ENCODE measurements around the gene HHIPL1. TPM values are rescaled to one million over a fixed set of nuclear protein-coding genes. Genes with fewer than 3 reads are reported as not detected.

Gene HHIPL1
- polyA plus RNA-seq, 6 donors from 2014 or later = 0.13 TPM; not detected in 5

GRCh38 chr14:99603471-99604277, 41.3 kb upstream of the HHIPL1 start, which contains the start of gene CCDC85C:
CCDC85C (minus strand) TSS chr14:99604207; CDS start chr14:99603959, 248 bp downstream.
- peak; percentile 38 for DNase-seq
- Mint-ChIP-seq H3K4me3 (peak within 1 kb of the TSS; percentile 81 to 94 (median 92)), H3K36me3 (no peaks in the 10 kb centered on the region), H3K27me3 (peaks cover 0 to 40% (median 4%) of the 10 kb centered on the region in 3 donors), H3K27ac (peak within 1 kb of the TSS in 3 of 6 donors; percentile 11 to 47 (median 15)), H3K4me1 (peaks cover 8 to 11% (median 8%) of the 10 kb centered on the region in 3 donors), H3K9me3 (no peaks in the 10 kb centered on the region)
- ATAC-seq (ENCODE audit: low read depth in 2 of 2) = peak; percentile 3 to 6

GRCh38 chr14:99604278-99604765, 40.6 kb upstream of the HHIPL1 start:
- H3K4me1 Mint-ChIP-seq = peaks cover 8 to 11% (median 8%) of the 10 kb centered on the region in 3 donors
- H3K9me3 Mint-ChIP-seq = no peaks in the 10 kb centered on the region

GRCh38 chr14:99604766-99605298, 40.1 kb upstream of the HHIPL1 start:
- Mint-ChIP-seq H3K9me3 (no peaks in the 10 kb centered on the region), H3K4me1 (peaks cover 8 to 11% (median 8%) of the 10 kb centered on the region in 3 donors), H3K36me3 (no peaks in the 10 kb centered on the region), H3K4me3 (peak overlapping the region; percentile 81 to 94 (median 92)), H3K27me3 (peaks cover 0 to 38% (median 4%) of the 10 kb centered on the region in 3 donors), H3K27ac (peak overlapping the region in 2 of 6 donors; percentile 11 to 15)
- DNase-seq (no peak), ATAC-seq (ENCODE audit: low read depth in 2 of 2) (peak; percentile 17 to 22)

More at GRCh38 chr14:99604278-99604765, 40.6 kb upstream of the HHIPL1 start:
- ATAC-seq (ENCODE audit: low read depth in 2 of 2) (peak; percentile 91), DNase-seq (peak; percentile 95)
- Mint-ChIP-seq H3K4me3 (peak overlapping the region; percentile 81 to 94 (median 92)), H3K27me3 (peaks cover 0 to 39% (median 4%) of the 10 kb centered on the region in 3 donors), H3K36me3 (no peaks in the 10 kb centered on the region), H3K27ac (peak overlapping the region in 3 of 6 donors; percentile 11 to 47 (median 15))

DNA sequence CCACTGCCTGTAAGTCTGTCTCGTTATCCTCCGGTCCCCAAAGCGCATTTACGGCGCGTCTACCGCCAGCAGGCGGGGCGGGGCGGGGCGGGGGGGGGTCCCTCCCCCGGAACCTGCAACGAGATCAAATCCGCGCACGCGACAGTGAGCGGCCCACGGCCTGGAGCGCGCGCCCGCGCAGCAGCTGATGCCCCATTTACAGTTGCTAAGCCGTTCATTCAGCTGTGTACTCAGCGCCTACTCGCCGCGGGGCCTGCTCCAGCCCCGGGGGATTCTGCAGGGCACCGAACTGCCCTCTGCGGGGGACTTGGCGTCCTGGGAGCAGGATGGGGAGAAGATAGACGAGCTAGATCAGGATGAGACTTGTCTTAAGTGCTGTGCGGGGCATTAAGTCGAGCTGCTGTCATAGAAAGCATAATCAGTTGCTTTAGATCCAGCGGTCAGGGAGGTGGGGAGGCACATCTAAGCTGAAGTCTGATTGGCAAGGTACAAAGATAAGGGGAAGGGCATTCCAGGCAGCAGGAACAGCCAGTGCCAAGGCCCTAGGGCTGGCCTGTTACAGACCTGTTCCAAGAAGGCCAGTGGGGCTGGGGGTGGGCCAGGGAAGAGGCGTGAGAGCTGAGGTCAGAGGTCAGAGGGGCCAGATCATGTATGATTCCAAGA, 39.5 kb upstream of the HHIPL1 start:
- Mint-ChIP-seq H3K36me3 (no peaks in the 10 kb centered on the region), H3K4me3 (peak overlapping the region; percentile 81 to 94 (median 92)), H3K4me1 (peaks cover 8 to 11% (median 8%) of the 10 kb centered on the region in 3 donors), H3K9me3 (no peaks in the 10 kb centered on the region), H3K27me3 (peaks cover 0 to 33% (median 0%) of the 10 kb centered on the region in 3 donors), H3K27ac (peak overlapping the region; percentile 15 to 94 (median 34))
- DNase-seq (peak; percentile 65), ATAC-seq (ENCODE audit: low read depth in 2 of 2) (peak; percentile 25 to 35)

DNA sequence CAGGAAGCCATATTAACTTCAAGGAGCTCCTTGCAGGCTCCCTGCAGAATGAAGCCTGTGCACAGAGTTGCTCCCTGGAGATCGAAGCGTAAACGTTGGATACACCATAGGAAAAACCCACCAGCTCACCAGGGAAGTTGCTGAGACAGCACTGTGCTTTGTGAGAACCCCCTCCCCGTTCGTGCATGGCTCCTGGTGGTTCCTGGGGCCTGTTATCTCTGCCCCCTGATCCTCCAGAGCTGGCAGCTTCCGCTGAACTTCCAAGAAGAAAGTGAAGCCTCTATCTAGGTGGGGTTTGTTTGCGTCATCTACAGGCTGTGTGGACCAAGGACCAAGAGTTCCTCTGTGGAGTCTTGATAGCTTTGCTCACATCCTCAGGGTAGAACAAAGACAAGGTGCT, 38.6 kb upstream of the HHIPL1 start:
- peak overlapping the region in 4 of 8 donors; percentile 15 to 91 (median 67) for H3K4me3 Mint-ChIP-seq
- H3K9me3 Mint-ChIP-seq = no peaks in the 10 kb centered on the region
- DNase-seq (no peak), ATAC-seq (ENCODE audit: low read depth in 2 of 2) (no peak)
- no peaks in the 10 kb centered on the region for H3K36me3 Mint-ChIP-seq
- H3K27me3 Mint-ChIP-seq = peaks cover 0 to 28% (median 0%) of the 10 kb centered on the region in 3 donors
- H3K27ac Mint-ChIP-seq = no peak overlapping the region
- H3K4me1 Mint-ChIP-seq = peaks cover 8 to 11% (median 8%) of the 10 kb centered on the region in 3 donors

DNA sequence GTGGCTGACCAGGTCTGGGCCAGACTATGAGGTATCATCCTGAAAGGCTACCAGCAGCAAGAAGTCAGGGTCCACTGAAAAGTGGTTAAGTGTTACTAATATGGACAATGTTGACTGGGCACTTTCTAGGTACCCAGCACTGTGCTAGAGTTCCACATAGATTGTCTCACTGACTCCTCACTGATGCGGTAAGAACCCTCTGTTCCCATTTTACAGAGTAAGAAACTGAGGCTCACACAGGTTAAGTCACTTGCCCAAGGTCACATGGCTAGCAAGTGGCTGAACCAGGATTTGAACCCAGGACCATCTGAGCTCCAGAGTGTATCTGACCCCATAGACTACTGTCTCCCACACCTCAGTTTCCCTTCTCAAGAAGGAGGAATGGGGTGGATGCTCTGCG, 36.3 kb upstream of the HHIPL1 start:
- no peaks in the 10 kb centered on the region for H3K36me3 Mint-ChIP-seq
- ATAC-seq (ENCODE audit: low read depth in 2 of 2) = no peak
- H3K9me3 Mint-ChIP-seq = no peaks in the 10 kb centered on the region
- H3K27ac Mint-ChIP-seq = no peak overlapping the region
- no peak for DNase-seq
- peaks cover 0 to 17% (median 0%) of the 10 kb centered on the region in 3 donors for H3K27me3 Mint-ChIP-seq
- peaks cover 8% of the 10 kb centered on the region in 3 donors for H3K4me1 Mint-ChIP-seq
- no peak overlapping the region for H3K4me3 Mint-ChIP-seq

DNA sequence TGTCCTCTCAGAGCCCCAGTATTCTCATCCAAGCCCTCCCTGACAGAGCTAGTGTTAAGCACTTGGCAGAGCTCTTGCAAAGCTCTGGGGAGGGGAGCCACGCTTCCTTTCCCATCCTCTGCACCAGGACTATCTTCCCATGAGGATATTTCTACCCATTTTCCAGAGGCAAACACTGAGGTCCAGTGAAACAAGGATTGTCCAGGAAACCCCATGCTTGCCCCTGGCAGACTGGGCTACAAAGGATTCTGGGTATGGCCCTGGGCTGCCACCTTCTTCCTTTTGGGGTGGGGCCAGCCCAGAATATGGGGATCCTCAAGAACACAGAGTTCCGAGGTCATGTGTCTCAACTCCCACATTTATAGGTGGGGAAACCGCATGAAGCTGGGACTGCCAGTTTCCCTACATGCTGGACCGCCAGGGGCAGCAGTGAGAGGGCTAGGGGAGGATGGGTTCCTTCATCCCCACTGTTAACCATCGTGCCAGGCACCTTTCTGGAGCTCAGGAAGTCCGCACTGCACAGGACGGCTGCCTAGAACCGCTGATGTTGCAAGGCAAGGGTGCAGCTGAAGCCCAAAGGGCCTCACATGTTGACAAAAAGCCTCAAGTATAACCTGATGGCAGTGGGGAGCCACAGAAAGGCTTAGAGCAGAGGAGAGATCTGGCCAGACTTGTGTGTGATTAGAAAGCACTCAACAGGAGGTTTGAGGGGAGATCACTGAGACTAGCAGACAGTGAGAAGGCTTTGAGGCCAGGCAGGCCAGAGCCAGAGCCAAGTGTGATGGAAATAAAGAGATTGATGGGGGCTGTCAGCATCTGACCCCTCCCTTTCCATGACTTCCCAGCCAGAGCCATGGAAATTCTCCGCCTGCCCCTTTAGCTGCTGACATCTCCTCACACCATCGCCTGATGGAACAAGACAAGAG, 35.4 kb upstream of the HHIPL1 start:
- peaks cover 0 to 22% (median 1%) of the 10 kb centered on the region in 3 donors for H3K27me3 Mint-ChIP-seq
- ATAC-seq (ENCODE audit: low read depth in 2 of 2) (no peak), DNase-seq (no peak)
- H3K4me1 Mint-ChIP-seq = peaks cover 8% of the 10 kb centered on the region in 3 donors
- H3K9me3 Mint-ChIP-seq = no peaks in the 10 kb centered on the region
- no peak overlapping the region for H3K4me3 Mint-ChIP-seq
- peak overlapping the region in 2 of 6 donors; percentile 69 to 72 for H3K27ac Mint-ChIP-seq
- H3K36me3 Mint-ChIP-seq = no peaks in the 10 kb centered on the region

DNA sequence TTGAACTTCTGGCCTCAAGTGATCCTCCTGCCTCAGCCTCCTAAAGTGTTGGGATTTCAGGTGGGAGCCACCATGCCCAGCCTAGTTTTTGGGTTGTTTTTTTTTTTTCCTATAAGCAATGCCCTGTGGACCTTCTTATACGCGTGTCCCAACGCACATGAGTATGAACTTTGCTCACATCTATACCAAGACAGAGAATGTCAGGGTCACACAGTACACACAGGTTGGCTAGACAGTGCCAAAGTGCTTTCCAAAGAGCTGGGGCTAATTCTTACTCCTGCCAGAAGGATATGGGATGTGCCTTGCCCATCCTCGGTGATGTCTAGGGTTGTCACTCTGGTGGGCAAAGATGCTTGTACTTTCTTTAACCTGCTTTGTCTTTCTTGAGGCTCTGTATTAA, 33.3 kb upstream of the HHIPL1 start:
- Mint-ChIP-seq H3K4me3 (no peak overlapping the region), H3K36me3 (no peaks in the 10 kb centered on the region), H3K27me3 (peaks cover 10 to 35% (median 15%) of the 10 kb centered on the region in 3 donors), H3K27ac (no peak overlapping the region), H3K9me3 (no peaks in the 10 kb centered on the region), H3K4me1 (peaks cover 0 to 5% (median 0%) of the 10 kb centered on the region in 3 donors)
- ATAC-seq (ENCODE audit: low read depth in 2 of 2) = no peak
- no peak for DNase-seq

- Mint-ChIP-seq H3K4me3 (no peak overlapping the region), H3K4me1 (peaks cover 0 to 2% (median 0%) of the 10 kb centered on the region in 3 donors), H3K36me3 (no peaks in the 10 kb centered on the region), H3K27ac (no peak overlapping the region), H3K9me3 (no peaks in the 10 kb centered on the region), H3K27me3 (peaks cover 10 to 30% (median 15%) of the 10 kb centered on the region in 3 donors)
- no peak for ATAC-seq (ENCODE audit: low read depth in 2 of 2)
- DNase-seq = no peak
These were observed 32.7 kb upstream of the HHIPL1 start for GRCh38 chr14:99612071-99612737.

GRCh38 chr14:99612738-99613330, 32.1 kb upstream of the HHIPL1 start:
- Mint-ChIP-seq H3K27ac (no peak overlapping the region), H3K9me3 (no peaks in the 10 kb centered on the region), H3K36me3 (no peaks in the 10 kb centered on the region), H3K4me3 (no peak overlapping the region), H3K27me3 (peaks cover 13 to 27% (median 15%) of the 10 kb centered on the region in 3 donors), H3K4me1 (peaks cover 0 to 2% (median 0%) of the 10 kb centered on the region in 3 donors)
- ATAC-seq (ENCODE audit: low read depth in 2 of 2) (no peak), DNase-seq (no peak)

DNA sequence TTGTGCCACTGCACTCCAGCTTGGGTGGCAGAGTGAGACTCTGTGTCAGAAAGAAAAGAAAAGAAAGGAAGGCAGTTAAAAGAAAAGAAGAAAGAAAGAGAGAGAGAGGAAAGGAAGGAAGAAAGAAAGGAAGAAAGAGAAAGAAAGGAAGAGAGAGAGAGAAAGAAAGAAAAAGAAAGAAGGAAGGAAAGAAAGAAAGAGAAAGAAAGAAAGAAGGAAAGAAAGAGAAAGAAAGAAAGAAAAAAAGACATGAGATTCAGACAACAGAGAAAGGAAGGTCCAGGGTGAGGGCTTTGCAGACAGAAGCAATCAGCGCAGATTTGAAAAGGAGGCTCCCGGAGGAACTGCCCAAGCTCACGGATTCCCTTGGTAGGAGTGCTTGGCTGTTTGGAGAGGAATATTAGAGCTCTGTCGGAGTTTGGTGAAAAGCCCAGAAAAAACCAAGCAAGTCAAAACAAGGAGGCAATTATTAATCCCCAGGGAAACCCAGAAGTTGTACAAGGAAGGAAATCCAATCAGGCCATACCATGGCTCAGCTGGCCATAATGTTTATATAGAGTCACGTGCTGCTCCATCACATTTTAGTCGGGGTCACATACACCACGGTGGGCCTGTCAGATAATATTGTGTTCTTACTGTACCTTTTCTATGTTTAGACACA, 29.3 kb upstream of the HHIPL1 start:
- H3K4me1 Mint-ChIP-seq = peaks cover 0 to 2% (median 0%) of the 10 kb centered on the region in 3 donors
- H3K4me3 Mint-ChIP-seq = no peak overlapping the region
- no peak for DNase-seq
- peaks cover 14 to 33% (median 15%) of the 10 kb centered on the region in 3 donors for H3K27me3 Mint-ChIP-seq
- ATAC-seq (ENCODE audit: low read depth in 2 of 2) = no peak
- H3K27ac Mint-ChIP-seq = no peak overlapping the region
- no peaks in the 10 kb centered on the region for H3K36me3 Mint-ChIP-seq
- H3K9me3 Mint-ChIP-seq = no peaks in the 10 kb centered on the region
